T-helper 22 cell (primary cell): Measurements from ENCODE around the gene EIF3A.

ENCODE experiments used
- DNase-seq: peaks from one replicate; pipeline ENCODE4 v3.0.0-alpha.2; 2020; ENCODE audit warnings: low read depth

The EIF3A gene

GRCh38 chr10:119003572-119004289 lies 76.9 kb downstream of the EIF3A start:
- no peak for DNase-seq

DNA sequence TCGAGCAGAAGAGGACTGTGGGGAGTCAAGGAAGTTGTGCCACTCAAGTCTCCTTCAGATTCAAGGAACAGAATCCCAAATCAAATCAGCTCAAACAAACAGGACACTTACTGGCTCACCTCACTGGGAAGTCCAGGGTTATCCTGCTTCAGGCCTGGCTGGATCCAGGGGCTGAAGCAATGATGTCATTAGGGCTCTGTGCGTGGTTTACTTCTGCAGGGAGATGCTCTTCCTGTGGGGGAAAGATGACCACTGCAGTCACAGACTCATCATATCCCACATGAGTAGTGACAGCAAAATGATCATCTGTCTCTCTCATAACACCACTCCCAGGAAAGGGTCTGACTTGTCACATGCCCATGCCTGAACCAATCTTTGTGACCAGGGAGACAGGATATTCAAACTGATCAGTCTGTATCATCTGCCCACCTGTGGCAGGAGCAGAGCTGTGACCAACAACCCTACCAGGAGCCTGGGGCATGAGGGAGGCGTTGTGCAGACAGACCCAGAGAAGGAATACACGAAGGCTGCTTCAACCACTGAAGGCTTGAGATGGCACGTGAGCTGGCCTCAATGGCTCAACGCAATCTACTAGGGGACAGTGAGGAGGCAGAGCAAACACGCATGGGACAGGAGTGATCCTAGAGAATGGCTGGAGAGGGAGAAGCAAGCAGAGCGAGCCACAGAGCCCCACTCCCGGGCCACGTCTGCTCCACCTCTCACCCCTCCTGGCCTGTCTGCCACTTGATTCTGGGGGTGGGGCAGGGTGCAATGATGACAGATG lies 78.7 kb downstream of the EIF3A start:
- DNase-seq, result no peak

DNA sequence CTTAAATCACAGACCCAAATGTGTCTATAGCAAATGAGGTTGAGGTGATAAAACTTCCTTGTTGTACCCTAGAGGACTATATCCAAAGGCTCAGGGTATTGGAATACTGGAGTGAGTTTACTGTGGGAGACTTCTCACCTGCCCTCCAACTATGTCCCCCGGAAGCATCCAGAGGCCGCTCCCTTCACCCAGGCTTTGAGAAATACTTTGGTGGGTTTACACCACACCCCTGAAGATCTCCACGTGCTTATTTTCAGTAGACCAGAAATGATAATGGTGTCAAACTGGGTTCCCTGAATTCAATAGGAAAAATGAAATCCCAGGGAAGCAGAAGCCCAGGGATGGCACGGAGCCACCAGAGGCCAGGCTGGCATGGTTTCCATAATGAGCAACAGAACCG lies 82.4 kb downstream of the EIF3A start:
- no peak for DNase-seq

GRCh38 chr10:118997379-118997778 lies 83.2 kb downstream of the EIF3A start:
- DNase-seq, result no peak

DNA sequence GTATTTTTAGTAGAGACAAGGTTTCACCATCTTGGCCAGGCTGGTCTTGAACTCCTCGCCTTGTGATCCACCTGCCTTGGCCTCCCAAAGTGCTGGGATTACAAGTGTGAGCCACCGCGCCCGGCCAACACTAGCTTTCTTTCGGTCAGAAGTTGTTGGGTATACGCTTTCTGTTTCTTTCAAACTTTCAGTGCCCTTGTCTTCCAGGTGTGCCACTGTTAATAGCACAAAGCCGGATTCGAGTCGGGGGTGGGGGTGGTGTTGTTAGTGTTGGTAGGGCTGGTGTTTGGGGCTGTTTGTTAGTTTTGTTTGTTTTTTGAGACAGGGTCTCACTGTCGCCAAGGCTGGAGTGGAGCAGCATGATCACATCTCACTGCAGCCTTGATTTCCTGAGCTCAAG lies 84.9 kb downstream of the EIF3A start:
- no peak for DNase-seq

DNA sequence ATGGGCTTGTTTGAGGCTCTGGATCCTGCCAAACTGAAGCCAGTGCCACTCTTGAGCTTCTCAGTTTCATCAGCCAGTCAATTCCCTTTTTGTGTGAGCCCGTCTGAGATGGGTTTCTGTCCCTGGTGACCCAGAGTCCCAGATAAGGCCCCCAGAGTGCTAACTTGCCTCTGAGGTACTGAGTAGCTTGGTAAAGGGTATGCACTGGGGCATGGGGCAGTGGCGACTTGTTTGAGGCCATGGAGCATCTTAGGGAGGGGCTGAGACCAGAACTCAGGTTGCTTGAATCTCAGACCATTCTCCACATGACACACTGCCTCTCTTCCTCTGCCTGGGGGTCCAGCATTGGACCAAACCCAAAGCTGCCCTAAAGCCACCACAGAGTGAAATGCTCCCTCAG lies 86.3 kb downstream of the EIF3A start:
- no peak for DNase-seq

DNA sequence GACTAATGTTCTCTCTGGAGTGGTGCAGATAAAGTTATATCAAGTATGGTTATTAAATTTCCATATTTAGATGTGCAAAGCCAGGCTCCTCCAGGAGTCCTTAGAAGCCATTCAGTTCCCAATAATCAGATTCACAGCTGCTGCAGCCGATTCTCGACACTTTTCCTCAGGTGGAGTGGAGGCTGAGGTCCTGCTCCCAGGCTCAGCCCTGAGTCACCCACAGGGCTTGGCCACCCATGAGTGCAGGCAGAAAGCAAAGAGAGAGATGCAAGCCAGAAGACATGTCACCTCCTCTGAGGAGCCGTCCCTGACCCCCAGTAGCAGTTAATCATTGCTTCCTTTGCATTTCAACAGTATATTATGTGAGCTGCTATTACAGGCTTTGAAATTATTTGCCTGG lies 87.4 kb downstream of the EIF3A start:
- no peak for DNase-seq

DNA sequence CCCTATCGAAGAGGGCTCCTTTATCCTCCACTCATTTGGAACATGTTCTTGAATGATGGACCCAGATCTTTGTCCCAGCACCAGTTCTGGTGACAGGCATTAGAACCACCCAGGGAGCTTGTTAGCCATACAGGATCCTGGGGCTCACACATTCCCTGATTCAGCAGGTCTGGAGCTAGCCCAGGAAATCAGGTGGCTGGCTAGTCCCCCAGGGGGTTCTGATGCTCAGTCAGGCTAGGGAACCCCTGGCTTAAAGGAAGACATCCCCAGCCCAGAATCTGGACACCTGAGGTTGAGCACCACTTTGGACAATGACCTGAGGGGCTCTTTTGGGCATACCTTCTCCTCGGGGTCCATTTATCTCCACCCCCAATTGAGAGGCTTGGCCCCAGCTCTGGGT lies 88.1 kb downstream of the EIF3A start:
- no peak for DNase-seq

DNA sequence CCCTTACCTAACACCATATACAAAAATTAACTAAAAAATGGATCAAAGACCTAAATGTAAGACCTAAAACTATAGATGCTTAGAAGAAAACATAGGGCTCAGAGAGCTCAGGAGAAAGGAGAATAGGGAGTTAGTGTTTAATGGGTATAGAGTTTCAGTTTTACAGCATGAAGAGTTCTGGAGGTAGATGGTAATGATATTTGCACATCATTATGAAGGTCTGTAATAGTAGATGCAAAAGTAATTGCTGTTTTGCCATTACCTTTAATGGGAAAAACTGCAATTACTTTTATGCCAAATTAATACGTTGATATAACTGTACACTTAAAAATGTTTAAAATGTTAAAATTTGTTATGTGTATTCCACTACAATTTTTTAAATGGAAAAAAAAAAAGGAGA lies 90.3 kb downstream of the EIF3A start:
- no peak for DNase-seq

DNA sequence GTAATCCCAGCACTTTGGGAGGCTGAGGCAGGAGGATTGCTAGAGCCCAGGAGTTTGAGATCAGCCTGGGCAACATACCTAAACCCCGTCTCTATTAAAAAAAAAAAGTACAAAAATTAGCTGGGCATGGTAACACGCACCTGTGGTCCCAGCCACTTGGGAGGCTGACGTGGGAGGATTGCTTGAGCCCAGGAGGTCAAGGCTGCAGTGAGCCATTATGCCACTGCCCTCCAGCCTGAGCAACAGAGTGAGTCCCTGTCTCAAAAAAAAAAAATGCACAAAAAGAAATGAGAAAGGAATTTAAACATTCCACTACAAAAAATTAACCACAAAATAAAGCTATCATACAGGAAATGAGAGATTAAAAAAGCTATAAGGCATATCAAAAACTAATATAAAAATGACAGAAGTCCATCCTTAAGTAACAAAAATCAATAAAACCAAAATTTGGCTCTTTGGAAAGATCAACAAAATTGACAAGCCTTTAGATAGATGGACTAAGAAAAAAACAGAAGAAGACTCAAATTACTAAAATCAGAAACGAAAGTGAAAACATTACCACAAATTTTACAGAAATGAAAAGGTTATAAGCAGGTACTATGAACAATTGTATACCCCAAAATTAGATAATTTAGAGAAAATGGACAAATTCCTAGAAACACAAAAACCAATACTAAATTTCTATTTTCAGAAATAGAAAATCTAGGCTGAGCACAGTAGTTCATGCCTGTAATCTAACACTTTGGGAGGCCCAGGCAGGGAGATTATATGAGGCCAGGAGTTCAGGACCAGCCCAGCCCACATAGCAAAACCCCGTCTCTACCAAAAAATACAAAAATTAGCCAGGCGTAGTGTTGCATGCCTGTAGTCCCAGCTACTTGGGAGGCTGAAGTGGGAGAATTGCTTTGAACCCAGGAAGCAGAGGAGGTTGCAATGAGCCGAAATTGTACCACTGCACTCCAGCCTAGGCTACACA lies 93.5 kb downstream of the EIF3A start:
- no peak for DNase-seq

DNA sequence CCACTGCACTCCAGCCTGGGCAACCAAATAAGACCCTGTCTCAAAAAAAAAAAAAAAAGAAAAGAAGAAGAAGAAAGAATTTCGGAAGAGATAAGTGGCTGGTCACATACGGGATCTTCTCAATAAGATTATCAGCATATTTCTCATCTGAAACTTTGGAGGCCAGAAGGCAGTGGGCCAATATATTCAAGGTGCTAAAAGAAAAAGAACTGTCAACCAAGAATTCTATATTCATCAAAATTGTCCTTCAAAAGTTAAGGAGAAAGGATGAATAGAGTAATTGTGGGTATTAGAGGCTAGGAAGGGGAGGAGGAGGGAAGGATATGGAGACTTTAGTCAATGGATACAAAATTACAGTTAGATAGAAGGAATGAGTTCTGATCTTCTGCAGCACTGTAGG lies 95.0 kb downstream of the EIF3A start:
- no peak for DNase-seq
